Left lobe of liver (tissue), 2 donors: ENCODE data around the gene SF3B5. TPM values are rescaled to one million over a fixed set of nuclear protein-coding genes. Genes with fewer than 3 reads are reported as not detected.
"Not testable (repeated sequence)": the region's sequence is repeated elsewhere in the genome, so short reads cannot be mapped to it uniquely, and the experiment has no call there.

Experiments used
- ATAC-seq: fragments of 200-7000 bp; cut with Tn5 transposase; one replicate; pipeline ENCODE4 v1.9.1; 2020; ENCODE audit warnings: mild to moderate bottlenecking, moderate library complexity
- DNase-seq: peaks from one replicate; pipeline ENCODE4 v3.0.0-alpha.2; 2020; ENCODE audit warnings: low spot score
- total RNA-seq: library from RNA; stranded (reverse); gene quantifications from one replicate; pipeline ENCODE4 v1.2.1, GENCODE V29; 2021
- donor health status: DM: no; HTN: no; CAD: no; lungs with moderate emphysema.
- donor health status: DM: no; HTN: yes; CAD: no.

SF3B5 gene
- total RNA-seq, 1 donor from 2014 or later: 70.3 TPM

- ATAC-seq: no peak
- DNase-seq: no peak
These were observed 30.1 kb downstream of the SF3B5 start for GRCh38 chr6:144065213-144065660.

- peak; percentile 59 for ATAC-seq
- peak; percentile 64 for DNase-seq
These were observed 30.8 kb downstream of the SF3B5 start for GRCh38 chr6:144064402-144065212.

GRCh38 chr6:144063744-144064401 lies 31.5 kb downstream of the SF3B5 start:
- peak; percentile 93 for DNase-seq
- peak; percentile 98 for ATAC-seq

DNA sequence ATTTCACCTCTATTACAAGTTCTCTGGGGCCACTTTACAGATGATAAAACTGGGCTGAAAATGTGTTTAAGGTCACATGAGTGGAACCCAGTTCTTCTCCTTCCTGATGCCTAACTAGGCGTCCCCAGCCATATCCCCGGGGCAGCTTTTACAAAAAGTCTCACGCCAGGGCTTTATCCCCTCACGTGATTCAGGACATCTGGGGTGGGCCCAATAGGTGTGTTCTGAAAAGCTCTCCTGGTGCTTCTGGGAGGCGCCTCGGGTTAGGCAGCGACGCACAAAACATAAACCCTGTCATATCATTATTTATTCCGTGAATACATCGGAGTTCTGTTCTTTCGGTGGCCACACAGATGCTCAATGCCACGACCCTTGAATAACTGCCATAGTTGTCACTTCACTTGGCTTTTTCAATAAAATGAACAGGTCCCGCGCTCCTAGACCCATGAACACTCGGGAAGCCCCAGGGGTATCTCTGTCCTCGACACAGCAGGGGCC lies 32.1 kb downstream of the SF3B5 start:
- ATAC-seq (no peak), DNase-seq (no peak)

DNA sequence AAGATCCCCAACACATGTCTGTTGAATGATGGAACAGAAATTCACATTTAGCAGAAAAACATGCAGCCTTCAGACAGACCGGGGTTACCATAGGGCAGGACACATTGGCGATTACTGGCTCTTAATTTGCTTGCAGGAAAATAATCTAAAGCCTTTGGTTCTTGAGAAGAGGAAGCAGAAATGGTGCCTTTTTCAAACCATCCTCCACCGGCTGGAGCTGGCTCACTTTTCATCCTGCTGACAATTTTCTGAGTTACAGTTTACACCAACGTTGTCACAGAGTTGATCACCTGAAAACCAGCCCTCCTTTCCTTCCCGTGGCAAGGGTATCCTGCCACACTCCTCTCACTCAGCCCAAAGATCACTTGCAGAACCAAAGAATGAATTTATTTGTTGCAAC lies 32.6 kb downstream of the SF3B5 start:
- ATAC-seq (no peak), DNase-seq (no peak)

DNA sequence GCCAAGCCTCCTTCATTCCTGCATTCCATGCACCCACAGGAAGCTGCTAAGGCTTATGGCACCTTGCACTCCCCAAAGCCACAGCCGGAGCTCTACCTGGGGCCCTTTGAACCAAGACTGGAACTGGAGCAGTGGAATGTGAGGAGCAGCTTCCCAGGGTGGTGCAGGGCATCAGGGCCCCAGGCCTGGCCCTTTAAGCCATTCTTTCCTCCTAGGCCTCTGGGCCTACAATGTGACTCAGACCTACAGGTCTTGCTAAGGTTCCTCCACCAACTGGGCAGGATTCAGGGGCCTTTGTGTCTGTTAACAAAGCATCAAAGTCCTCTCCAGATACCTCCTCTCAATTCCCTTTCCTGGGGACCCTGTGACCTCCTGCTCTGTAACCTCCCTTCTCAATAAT lies 36.2 kb downstream of the SF3B5 start:
- no peak for ATAC-seq
- no peak for DNase-seq

DNA sequence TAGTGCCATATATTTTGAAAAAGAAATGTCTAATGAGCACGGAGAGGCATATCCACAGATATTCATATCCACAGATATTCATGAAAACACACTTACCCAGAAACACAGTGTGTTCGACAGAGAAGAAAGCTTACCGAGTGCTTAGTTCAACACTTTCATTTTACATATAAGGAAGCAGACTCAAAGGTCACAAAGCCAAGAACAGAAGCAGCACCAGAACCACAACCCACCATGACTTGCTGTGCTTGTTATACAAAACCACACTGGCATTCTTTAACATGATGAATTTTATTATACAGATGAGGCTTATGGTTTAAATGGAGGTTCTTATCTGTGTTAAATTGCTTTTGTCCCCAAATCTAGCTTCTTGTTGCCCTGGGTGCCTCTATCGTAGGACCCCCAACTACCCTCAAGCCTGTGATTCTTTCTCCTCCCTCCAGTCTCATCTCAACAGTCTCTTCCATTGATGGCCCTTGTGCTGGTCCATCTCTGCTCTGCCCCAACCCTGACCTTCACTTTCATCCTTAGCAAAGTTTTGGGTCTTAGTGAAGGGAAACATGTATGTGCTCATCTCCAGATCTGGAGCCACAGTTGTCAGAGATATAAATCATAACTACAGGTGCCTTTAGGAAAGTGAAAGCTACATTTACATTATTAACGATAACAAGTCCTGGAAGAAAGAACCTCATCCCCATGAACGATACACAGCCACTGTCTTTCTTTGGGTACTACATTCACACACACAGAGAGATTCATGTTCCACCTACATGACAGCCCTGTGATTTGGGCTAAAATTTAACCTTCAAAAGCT lies 40.0 kb downstream of the SF3B5 start:
- no peak for ATAC-seq

GRCh38 chr6:144053601-144054000 lies 41.8 kb downstream of the SF3B5 start:
- no peak for DNase-seq
- no peak for ATAC-seq

More for the DNA sequence above, 40.0 kb downstream of the SF3B5 start:
- DNase-seq: no peak

DNA sequence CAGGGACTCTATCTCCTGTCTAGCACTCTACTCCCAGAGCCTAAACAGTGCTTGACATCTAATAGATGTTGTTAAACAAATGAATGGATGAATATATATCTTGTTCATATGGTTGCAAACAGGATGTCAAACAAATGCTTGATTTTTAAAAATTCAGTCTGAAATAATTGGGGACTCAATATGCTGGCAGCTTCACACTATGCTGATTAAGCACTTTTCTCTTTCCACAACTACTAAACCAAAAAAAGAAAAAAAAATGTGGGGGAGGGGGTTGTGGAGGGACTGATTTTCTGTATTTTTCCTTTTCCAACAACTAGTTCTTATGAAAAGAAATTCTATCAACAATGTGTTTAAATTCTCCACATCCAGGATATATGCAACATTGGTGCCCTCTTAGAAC lies 42.9 kb downstream of the SF3B5 start:
- DNase-seq (no peak), ATAC-seq (no peak)

GRCh38 chr6:144049386-144049785 lies 46.0 kb downstream of the SF3B5 start:
- no peak for ATAC-seq
- DNase-seq: no peak

- DNase-seq (no peak), ATAC-seq (no peak)
These were observed 47.7 kb downstream of the SF3B5 start for GRCh38 chr6:144047688-144048087.

DNA sequence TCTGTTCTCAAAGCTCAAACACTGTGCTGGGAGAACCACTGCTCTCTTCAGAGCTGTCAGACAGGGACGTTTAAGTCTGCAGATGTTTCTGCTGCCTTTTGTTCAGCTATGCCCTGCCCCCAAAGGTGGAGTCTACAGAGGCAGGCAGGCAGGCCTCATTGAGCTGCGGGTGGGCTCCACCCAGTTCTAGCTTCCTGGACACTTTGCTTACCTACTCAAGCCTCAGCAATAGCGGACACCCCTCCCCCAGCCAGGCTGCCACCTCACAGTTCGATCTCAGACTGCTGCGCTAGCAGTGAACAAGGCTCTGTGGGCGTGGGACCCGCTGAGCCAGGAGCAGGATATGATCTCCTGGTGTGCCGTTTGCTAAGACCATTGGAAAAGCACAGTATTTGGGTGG lies 48.7 kb downstream of the SF3B5 start:
- not testable (repeated sequence) for ATAC-seq, DNase-seq

- ATAC-seq, DNase-seq: not testable (repeated sequence)
These were observed 50.4 kb downstream of the SF3B5 start for GRCh38 chr6:144044989-144045388.

Other genes with a start within 250 kb of the SF3B5 start
- not detected for gene ZC2HC1B, start 231.1 kb downstream of the SF3B5 start, total RNA-seq
- 1.2 TPM for gene PLAGL1, start 87.3 kb downstream of the SF3B5 start, total RNA-seq
- gene STX11, start 54.9 kb upstream of the SF3B5 start, total RNA-seq: 0.75 TPM
- gene UTRN, start 189.8 kb upstream of the SF3B5 start, total RNA-seq: 29.2 TPM